A172 (cell line): ENCODE measurements around the gene TRAM2. TPM values are rescaled to one million over a fixed set of nuclear protein-coding genes. Genes with fewer than 3 reads are reported as not detected.

Experiments
- DNase-seq: peaks from one replicate; pipeline ENCODE4 v3.0.0-alpha.2; 2015; ENCODE audit warnings: low spot score
- total RNA-seq: library from RNA; depleted of rRNA; stranded (reverse); fragments of >200 nt; shearing (Covaris generic); gene quantifications from 2 replicates; pipeline ENCODE4 v1.2.3, GENCODE V29; 2014

Gene TRAM2
- total RNA-seq, 1 experiment from 2014 or later, result 91.1 TPM

- no peak for DNase-seq
These were observed 47.5 kb downstream of the TRAM2 start for GRCh38 chr6:52529311-52529710.

GRCh38 chr6:52527436-52527835, 49.4 kb downstream of the TRAM2 start:
- no peak for DNase-seq

- no peak for DNase-seq
These were observed 50.2 kb downstream of the TRAM2 start for GRCh38 chr6:52526634-52527033.

GRCh38 chr6:52524918-52525317, 51.9 kb downstream of the TRAM2 start:
- no peak for DNase-seq

GRCh38 chr6:52523378-52524142, 53.3 kb downstream of the TRAM2 start:
- no peak for DNase-seq

- DNase-seq, result peak; percentile 77
These were observed 54.2 kb downstream of the TRAM2 start for GRCh38 chr6:52522655-52523054.

GRCh38 chr6:52522151-52522626, 54.7 kb downstream of the TRAM2 start:
- peak; percentile 74 for DNase-seq

GRCh38 chr6:52519618-52520017, 57.2 kb downstream of the TRAM2 start:
- no peak for DNase-seq

- no peak for DNase-seq
These were observed 58.4 kb downstream of the TRAM2 start for GRCh38 chr6:52518279-52518945.

GRCh38 chr6:52517502-52518278, 59.2 kb downstream of the TRAM2 start:
- peak; percentile 94 for DNase-seq

- no peak for DNase-seq
These were observed 59.9 kb downstream of the TRAM2 start for GRCh38 chr6:52516943-52517342.

- no peak for DNase-seq
These were observed 60.6 kb downstream of the TRAM2 start for GRCh38 chr6:52516269-52516668.

- DNase-seq, result no peak
These were observed 61.5 kb downstream of the TRAM2 start for GRCh38 chr6:52515219-52515960.

- no peak for DNase-seq
These were observed 62.3 kb downstream of the TRAM2 start for GRCh38 chr6:52514514-52514913.

- DNase-seq, result no peak
These were observed 63.0 kb downstream of the TRAM2 start for GRCh38 chr6:52513896-52514295.

GRCh38 chr6:52513464-52513863, 63.4 kb downstream of the TRAM2 start:
- DNase-seq, result no peak

- DNase-seq, result peak; percentile 90
These were observed 64.7 kb downstream of the TRAM2 start for GRCh38 chr6:52512199-52512598.

GRCh38 chr6:52511572-52512151, 65.2 kb downstream of the TRAM2 start:
- DNase-seq, result peak; percentile 72

GRCh38 chr6:52511163-52511562, 65.7 kb downstream of the TRAM2 start:
- no peak for DNase-seq

GRCh38 chr6:52510213-52510562, 66.7 kb downstream of the TRAM2 start:
- DNase-seq, result no peak
